ENCODE results near the gene CAPZB.

DNA sequence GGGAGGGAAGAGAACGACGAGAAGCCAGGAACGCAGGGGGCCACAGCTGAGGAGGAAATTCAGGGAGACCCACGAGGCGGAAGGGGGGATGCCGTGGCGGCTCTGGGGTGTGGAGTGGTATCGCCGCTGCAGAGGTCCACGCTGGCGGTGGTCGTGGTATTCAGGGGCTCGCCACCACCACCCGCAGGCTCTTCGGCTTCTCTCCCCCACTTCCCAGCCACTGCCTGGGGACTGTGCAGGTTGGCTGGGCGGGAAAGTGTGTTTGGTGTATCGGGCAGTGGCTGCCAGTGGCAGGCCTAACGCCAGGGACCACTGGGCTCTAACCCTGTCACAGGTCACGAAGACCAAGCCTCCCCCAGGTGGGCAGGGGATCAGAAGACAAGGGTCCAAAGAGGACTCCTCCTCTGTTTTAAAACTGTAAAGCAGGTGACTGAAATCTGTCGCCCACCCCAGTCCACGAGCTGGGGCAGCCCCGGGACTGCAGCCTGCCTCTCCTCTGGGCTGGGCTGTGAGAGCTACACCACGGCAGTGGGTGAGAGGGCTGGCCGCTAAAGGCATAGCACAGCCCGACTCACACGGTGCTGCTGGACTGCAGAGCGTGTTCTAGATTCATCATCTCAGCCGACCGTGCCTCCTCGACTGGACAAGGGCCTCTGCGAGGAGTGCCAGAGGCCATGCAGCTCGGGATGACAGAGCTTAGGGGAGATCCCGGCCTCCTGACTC is 142.3 kb downstream of the CAPZB start:
- TF ChIP-seq, protein P1, sequence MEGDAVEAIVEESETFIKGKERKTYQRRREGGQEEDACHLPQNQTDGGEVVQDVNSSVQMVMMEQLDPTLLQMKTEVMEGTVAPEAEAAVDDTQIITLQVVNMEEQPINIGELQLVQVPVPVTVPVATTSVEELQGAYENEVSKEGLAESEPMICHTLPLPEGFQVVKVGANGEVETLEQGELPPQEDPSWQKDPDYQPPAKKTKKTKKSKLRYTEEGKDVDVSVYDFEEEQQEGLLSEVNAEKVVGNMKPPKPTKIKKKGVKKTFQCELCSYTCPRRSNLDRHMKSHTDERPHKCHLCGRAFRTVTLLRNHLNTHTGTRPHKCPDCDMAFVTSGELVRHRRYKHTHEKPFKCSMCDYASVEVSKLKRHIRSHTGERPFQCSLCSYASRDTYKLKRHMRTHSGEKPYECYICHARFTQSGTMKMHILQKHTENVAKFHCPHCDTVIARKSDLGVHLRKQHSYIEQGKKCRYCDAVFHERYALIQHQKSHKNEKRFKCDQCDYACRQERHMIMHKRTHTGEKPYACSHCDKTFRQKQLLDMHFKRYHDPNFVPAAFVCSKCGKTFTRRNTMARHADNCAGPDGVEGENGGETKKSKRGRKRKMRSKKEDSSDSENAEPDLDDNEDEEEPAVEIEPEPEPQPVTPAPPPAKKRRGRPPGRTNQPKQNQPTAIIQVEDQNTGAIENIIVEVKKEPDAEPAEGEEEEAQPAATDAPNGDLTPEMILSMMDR (IDR thresholded peaks at IDR 0.05; ENCODE audit: low read length): no peak
- TF ChIP-seq EZH2 (optimal IDR thresholded peaks at IDR 0.05; ENCODE audit: low read depth, low read length): no peak
- TF ChIP-seq EZH2phosphoT487 (IDR thresholded peaks at IDR 0.05; ENCODE audit: low read length): no peak
